HL-60 (cell line): ENCODE results near the gene TTC13.

Source experiments
- DNase-seq, 2 experiments: peaks; one replicate each; pipeline ENCODE4 v3.0.0-alpha.2; 2010 to 2020; ENCODE audit warnings: low read depth in 1 of 2, low spot score in 1 of 2
- H3K27ac ChIP-seq: fragments of 250-450 bp; sonication (Bioruptor Pico); replicated peaks from 2 replicates; pipeline ENCODE4 v1.5.1; 2020; ENCODE audit warnings: mild to moderate bottlenecking, moderate library complexity
- H3K27me3 ChIP-seq: fragments of 250-450 bp; sonication (Bioruptor Pico); 2 replicates; pipeline ENCODE4 v1.5.1; 2021; ENCODE audit warnings: mild to moderate bottlenecking, moderate library complexity; ENCODE audit not compliant: insufficient read depth, poor library complexity, severe bottlenecking
- H3K4me3 ChIP-seq: replicated peaks from 2 replicates; pipeline ENCODE4 v1.5.1; 2011; ENCODE audit warnings: mild to moderate bottlenecking, control low read depth, low read length; ENCODE audit not compliant: insufficient read depth
- GABPA ChIP-seq: IDR thresholded peaks from 2 replicates; pipeline ENCODE4 v1.6.1; 2012; ENCODE audit warnings: low read depth
- POLR2AphosphoS5 ChIP-seq: IDR thresholded peaks from 2 replicates; pipeline ENCODE4 v1.6.1; 2012; ENCODE audit warnings: low read depth
- SPI1 ChIP-seq: IDR thresholded peaks from 2 replicates; pipeline ENCODE4 v1.6.1; 2012; ENCODE audit warnings: low read depth, mild to moderate bottlenecking, borderline replicate concordance
- TF ChIP-seq, protein P1 (sequence below): IDR thresholded peaks from 2 replicates; pipeline ENCODE4 v1.6.1; 2012; ENCODE audit warnings: low read depth; ENCODE audit not compliant: insufficient replicate concordance
- TF ChIP-seq, protein P2 (sequence below): IDR thresholded peaks from one replicate; pipeline ENCODE4 v1.5.1; 2011; ENCODE audit warnings: low read length, control low read depth, inconsistent platforms; ENCODE audit not compliant: insufficient read depth

Gene TTC13

DNA sequence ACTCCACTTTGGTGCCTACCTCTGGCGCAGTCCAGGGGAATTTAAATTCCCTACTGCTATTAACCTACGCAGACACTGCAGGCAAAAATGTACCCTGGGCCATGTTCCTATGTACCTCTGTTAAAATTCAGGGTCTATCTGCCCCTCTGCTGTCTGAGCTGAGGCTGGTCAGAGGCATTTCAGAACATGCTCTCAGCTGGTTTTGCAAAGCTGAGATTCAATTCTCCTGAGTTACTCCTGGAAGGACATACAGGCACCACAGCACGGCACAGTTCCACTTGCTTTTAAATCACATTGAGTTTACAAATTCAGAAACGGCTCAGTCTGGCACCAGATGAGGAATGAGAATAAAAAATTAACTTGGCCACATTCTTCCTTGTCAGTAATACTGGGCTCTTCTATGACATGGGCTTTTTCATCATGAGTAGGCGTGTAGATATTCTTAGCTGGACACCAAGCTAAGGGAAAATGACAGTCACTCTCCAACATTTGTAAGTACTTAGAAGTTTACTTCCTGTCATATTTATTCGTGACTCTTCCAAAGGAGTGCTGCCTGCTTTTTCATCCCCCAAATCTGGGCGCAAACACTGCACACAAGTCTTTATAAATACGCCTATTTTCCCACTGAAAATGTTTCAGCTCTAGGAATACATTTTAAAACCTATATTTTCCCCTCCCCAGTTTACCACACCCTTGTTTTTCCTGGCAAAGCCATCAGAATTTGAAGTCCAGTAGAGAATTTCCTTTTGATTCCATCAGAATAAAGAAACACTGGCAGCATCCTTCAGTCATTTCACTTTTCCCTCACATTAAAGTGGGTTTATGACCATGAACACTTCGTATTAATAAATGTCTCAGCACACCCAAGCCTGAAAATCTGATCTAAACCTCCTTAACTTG is 112.2 kb downstream of the TTC13 start:
- H3K27ac ChIP-seq = no peak overlapping the region
- DNase-seq = no peak
- no peak overlapping the region for H3K4me3 ChIP-seq
- TF ChIP-seq, protein P1, sequence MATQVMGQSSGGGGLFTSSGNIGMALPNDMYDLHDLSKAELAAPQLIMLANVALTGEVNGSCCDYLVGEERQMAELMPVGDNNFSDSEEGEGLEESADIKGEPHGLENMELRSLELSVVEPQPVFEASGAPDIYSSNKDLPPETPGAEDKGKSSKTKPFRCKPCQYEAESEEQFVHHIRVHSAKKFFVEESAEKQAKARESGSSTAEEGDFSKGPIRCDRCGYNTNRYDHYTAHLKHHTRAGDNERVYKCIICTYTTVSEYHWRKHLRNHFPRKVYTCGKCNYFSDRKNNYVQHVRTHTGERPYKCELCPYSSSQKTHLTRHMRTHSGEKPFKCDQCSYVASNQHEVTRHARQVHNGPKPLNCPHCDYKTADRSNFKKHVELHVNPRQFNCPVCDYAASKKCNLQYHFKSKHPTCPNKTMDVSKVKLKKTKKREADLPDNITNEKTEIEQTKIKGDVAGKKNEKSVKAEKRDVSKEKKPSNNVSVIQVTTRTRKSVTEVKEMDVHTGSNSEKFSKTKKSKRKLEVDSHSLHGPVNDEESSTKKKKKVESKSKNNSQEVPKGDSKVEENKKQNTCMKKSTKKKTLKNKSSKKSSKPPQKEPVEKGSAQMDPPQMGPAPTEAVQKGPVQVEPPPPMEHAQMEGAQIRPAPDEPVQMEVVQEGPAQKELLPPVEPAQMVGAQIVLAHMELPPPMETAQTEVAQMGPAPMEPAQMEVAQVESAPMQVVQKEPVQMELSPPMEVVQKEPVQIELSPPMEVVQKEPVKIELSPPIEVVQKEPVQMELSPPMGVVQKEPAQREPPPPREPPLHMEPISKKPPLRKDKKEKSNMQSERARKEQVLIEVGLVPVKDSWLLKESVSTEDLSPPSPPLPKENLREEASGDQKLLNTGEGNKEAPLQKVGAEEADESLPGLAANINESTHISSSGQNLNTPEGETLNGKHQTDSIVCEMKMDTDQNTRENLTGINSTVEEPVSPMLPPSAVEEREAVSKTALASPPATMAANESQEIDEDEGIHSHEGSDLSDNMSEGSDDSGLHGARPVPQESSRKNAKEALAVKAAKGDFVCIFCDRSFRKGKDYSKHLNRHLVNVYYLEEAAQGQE = no peak
- TF ChIP-seq SPI1 (no peak), POLR2AphosphoS5 (no peak), GABPA (no peak)
- TF ChIP-seq, protein P2, sequence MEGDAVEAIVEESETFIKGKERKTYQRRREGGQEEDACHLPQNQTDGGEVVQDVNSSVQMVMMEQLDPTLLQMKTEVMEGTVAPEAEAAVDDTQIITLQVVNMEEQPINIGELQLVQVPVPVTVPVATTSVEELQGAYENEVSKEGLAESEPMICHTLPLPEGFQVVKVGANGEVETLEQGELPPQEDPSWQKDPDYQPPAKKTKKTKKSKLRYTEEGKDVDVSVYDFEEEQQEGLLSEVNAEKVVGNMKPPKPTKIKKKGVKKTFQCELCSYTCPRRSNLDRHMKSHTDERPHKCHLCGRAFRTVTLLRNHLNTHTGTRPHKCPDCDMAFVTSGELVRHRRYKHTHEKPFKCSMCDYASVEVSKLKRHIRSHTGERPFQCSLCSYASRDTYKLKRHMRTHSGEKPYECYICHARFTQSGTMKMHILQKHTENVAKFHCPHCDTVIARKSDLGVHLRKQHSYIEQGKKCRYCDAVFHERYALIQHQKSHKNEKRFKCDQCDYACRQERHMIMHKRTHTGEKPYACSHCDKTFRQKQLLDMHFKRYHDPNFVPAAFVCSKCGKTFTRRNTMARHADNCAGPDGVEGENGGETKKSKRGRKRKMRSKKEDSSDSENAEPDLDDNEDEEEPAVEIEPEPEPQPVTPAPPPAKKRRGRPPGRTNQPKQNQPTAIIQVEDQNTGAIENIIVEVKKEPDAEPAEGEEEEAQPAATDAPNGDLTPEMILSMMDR = no peak
- no peaks in the 10 kb centered on the region for H3K27me3 ChIP-seq

DNA sequence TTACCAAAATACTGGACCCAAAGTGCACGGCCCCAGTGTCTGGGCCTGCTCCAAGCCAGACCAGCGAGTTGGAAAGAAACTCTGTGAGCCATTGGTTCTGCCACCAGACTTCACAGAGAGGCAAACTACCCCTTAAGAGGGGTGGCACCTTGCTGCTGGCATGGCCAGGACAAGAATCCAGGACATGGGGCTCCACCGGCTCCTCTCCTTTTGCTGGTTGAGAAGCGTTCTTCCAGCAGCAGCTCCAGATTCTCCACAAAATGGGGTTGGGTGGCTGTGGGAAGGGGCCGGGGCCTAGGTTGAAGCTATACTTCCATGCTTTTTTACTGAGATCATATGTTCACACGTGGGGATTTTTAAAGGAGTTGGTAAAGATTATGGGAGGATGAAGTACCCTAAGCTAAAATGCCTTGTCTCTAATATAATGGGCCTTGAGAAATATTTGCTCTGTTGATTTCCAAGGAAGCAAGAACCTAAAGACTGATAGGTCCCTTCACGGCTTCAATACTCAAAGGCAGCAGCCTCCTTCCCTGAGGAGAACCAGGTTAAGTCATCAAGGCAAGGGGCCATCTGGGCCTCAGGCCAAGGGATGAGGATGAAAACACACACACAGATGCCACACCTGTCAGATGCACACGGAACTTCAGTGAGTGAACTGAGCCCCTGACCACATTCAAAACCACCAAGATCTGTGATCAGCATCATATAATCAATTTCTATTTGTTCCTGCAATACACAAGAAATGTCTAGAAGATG is 113.4 kb downstream of the TTC13 start:
- DNase-seq = no peak
- H3K27ac ChIP-seq = no peak overlapping the region

DNA sequence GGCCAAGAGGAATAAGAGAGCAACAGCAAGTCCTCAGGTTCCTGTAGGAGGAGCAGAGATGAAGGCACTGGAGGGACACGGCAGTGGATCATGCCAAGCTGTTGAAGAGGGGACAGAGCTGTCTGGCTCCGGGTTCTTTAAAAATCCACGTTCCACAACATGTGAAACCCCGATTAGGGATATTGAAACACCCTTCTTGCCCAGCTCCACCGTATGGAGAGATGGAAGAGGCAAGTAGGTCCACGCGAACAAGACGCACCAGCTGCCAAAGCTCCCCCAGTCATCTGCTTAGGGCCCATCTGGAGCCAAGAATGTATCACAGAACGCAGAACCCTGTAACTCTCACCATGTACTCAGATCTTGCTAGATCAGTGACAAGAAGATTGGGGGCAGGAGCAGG is 114.2 kb downstream of the TTC13 start:
- no peak overlapping the region for H3K4me3 ChIP-seq
- H3K27me3 ChIP-seq = no peaks in the 10 kb centered on the region
- TF ChIP-seq, protein P2 = no peak
- TF ChIP-seq GABPA (no peak), POLR2AphosphoS5 (no peak), SPI1 (no peak)
- TF ChIP-seq, protein P1 = no peak
- DNase-seq = no peak
- H3K27ac ChIP-seq = no peak overlapping the region

More for the DNA sequence above, 113.4 kb downstream of the TTC13 start:
- no peaks in the 10 kb centered on the region for H3K27me3 ChIP-seq
- TF ChIP-seq GABPA (no peak), POLR2AphosphoS5 (no peak), SPI1 (no peak)
- TF ChIP-seq, protein P1 = no peak
- TF ChIP-seq, protein P2 = no peak
- no peak overlapping the region for H3K4me3 ChIP-seq
